H9 (cell line): ENCODE results near the gene CBR1. TPM values are rescaled to one million over a fixed set of nuclear protein-coding genes. Genes with fewer than 3 reads are reported as not detected.

Source experiments
- DNase-seq: peaks from one replicate; pipeline ENCODE4 v3.0.0-alpha.2; 2017
- H2AFZ ChIP-seq: one replicate; pipeline ENCODE4 v1.6.1; 2013; ENCODE audit warnings: mild to moderate bottlenecking, low read length, control low read depth, moderate library complexity
- H2AK5ac ChIP-seq: 2 replicates; pipeline ENCODE4 v1.6.1; 2013; ENCODE audit warnings: low read length, control low read depth, mixed read lengths; ENCODE audit not compliant: insufficient read length
- H2BK120ac ChIP-seq: one replicate; pipeline ENCODE4 v1.6.1; 2013; ENCODE audit warnings: low read depth, mild to moderate bottlenecking, low read length, control low read depth, inconsistent platforms; ENCODE audit not compliant: poor library complexity, severe bottlenecking
- H2BK12ac ChIP-seq: 2 replicates; pipeline ENCODE4 v1.6.1; 2013; ENCODE audit warnings: low read length, control low read depth, mixed read lengths, low read depth; ENCODE audit not compliant: insufficient read length
- H2BK15ac ChIP-seq: 2 replicates; pipeline ENCODE4 v1.6.1; 2013; ENCODE audit warnings: low read depth, low read length, control low read depth
- H2BK20ac ChIP-seq: one replicate; pipeline ENCODE4 v1.6.1; 2013; ENCODE audit warnings: low read depth, mild to moderate bottlenecking, low read length, control low read depth, inconsistent platforms; ENCODE audit not compliant: poor library complexity, severe bottlenecking
- H2BK5ac ChIP-seq: 2 replicates; pipeline ENCODE4 v1.6.1; 2013; ENCODE audit warnings: low read length, control low read depth, mixed read lengths; ENCODE audit not compliant: insufficient read length
- H3K14ac ChIP-seq: 2 replicates; pipeline ENCODE4 v1.6.1; 2013; ENCODE audit warnings: low read length, control low read depth; ENCODE audit not compliant: insufficient read depth
- H3K18ac ChIP-seq: 2 replicates; pipeline ENCODE4 v1.6.1; 2013; ENCODE audit warnings: low read depth, mild to moderate bottlenecking, mixed read lengths, low read length, control low read depth; ENCODE audit not compliant: insufficient read length
- H3K23ac ChIP-seq: 2 replicates; pipeline ENCODE4 v1.6.1; 2013; ENCODE audit warnings: low read length, control low read depth, mixed read lengths, low read depth; ENCODE audit not compliant: insufficient read length
- H3K23me2 ChIP-seq: 2 replicates; pipeline ENCODE4 v1.6.1; 2013; ENCODE audit warnings: low read depth, mild to moderate bottlenecking, mixed read lengths, low read length, control low read depth; ENCODE audit not compliant: insufficient read length, poor library complexity, severe bottlenecking
- H3K27ac ChIP-seq: 2 replicates; pipeline ENCODE4 v1.5.1; 2013; ENCODE audit warnings: low read length, control low read depth, mixed read lengths, low read depth; ENCODE audit not compliant: insufficient read length
- H3K27me3 ChIP-seq: 2 replicates; pipeline ENCODE4 v1.6.1; 2013; ENCODE audit warnings: low read length, control low read depth, inconsistent platforms; ENCODE audit not compliant: insufficient read depth
- H3K4ac ChIP-seq: 2 replicates; pipeline ENCODE4 v1.6.1; 2013; ENCODE audit warnings: low read depth, mild to moderate bottlenecking, control low read depth, inconsistent platforms, low read length, moderate library complexity
- H3K4me1 ChIP-seq: 2 replicates; pipeline ENCODE4 v1.6.1; 2013; ENCODE audit warnings: low read length, control low read depth, inconsistent platforms; ENCODE audit not compliant: insufficient read depth
- H3K4me2 ChIP-seq: 2 replicates; pipeline ENCODE4 v1.6.1; 2013; ENCODE audit warnings: low read length, control low read depth, mixed read lengths; ENCODE audit not compliant: insufficient read length, insufficient read depth
- H3K56ac ChIP-seq: 2 replicates; pipeline ENCODE4 v1.6.1; 2013; ENCODE audit warnings: low read depth, mild to moderate bottlenecking, mixed read lengths, low read length, control low read depth; ENCODE audit not compliant: insufficient read length
- H3K79me1 ChIP-seq: 2 replicates; pipeline ENCODE4 v1.6.1; 2013; ENCODE audit warnings: low read depth, mild to moderate bottlenecking, moderate library complexity, low read length, control low read depth, inconsistent platforms; ENCODE audit not compliant: insufficient read depth, poor library complexity, severe bottlenecking
- H3K79me2 ChIP-seq: 2 replicates; pipeline ENCODE4 v1.6.1; 2013; ENCODE audit warnings: low read length, control low read depth, inconsistent platforms; ENCODE audit not compliant: insufficient read depth
- H3K9ac ChIP-seq: 2 replicates; pipeline ENCODE4 v1.6.1; 2013; ENCODE audit warnings: low read length, control low read depth, mixed read lengths; ENCODE audit not compliant: insufficient read length; ENCODE audit errors: extremely low read depth
- H3K9me3 ChIP-seq: one replicate; pipeline ENCODE4 v1.6.1; 2013; ENCODE audit warnings: low read depth, low read length, inconsistent platforms; ENCODE audit not compliant: control insufficient read depth
- H3T11ph ChIP-seq: one replicate; pipeline ENCODE4 v1.6.1; 2013; ENCODE audit warnings: mild to moderate bottlenecking, low read length, control low read depth, inconsistent platforms
- H4K20me1 ChIP-seq: one replicate; pipeline ENCODE4 v1.6.1; 2013; ENCODE audit not compliant: control insufficient read depth, insufficient read length, insufficient read depth
- H4K5ac ChIP-seq: 2 replicates; pipeline ENCODE4 v1.6.1; 2013; ENCODE audit warnings: low read depth, mild to moderate bottlenecking, mixed read lengths, low read length, control low read depth; ENCODE audit not compliant: insufficient read length
- H4K8ac ChIP-seq: replicated peaks from 2 replicates; pipeline ENCODE4 v1.6.1; 2013; ENCODE audit warnings: low read length, control low read depth, mixed read lengths, low read depth; ENCODE audit not compliant: insufficient read length
- H4K91ac ChIP-seq: 2 replicates; pipeline ENCODE4 v1.6.1; 2013; ENCODE audit warnings: low read depth, mild to moderate bottlenecking, moderate library complexity, mixed read lengths, low read length, control low read depth; ENCODE audit not compliant: insufficient read length
- H3K27ac Mint-ChIP-seq, 3 experiments: 2 replicates in 2 of 3; 3 replicates in 1 of 3; pipeline ENCODE4 v1.8.0; 2020 to 2021; ENCODE audit warnings: mixed read lengths in 3 of 3, mild to moderate bottlenecking in 1 of 3, moderate library complexity in 1 of 3
- H3K27me3 Mint-ChIP-seq: 2 replicates; pipeline ENCODE4 v1.8.0; 2021; ENCODE audit warnings: low read depth, mild to moderate bottlenecking, moderate library complexity, mixed read lengths
- H3K36me3 Mint-ChIP-seq, 3 experiments: 2 replicates in 2 of 3; 3 replicates in 1 of 3; pipeline ENCODE4 v1.8.0; 2020 to 2021; ENCODE audit warnings: low read depth in 3 of 3, mixed read lengths in 3 of 3; ENCODE audit not compliant: insufficient read depth in 1 of 3
- H3K4me1 Mint-ChIP-seq, 2 experiments: 2 replicates each; pipeline ENCODE4 v1.8.0; 2020; ENCODE audit warnings: mixed read lengths in 2 of 2
- H3K4me3 Mint-ChIP-seq, 2 experiments: 2 replicates in 1 of 2; 3 replicates in 1 of 2; pipeline ENCODE4 v1.8.0; 2020 to 2021; ENCODE audit warnings: mild to moderate bottlenecking in 2 of 2, mixed read lengths in 2 of 2, moderate library complexity in 1 of 2
- H3K9me3 Mint-ChIP-seq, 2 experiments: 2 replicates in 1 of 2; 3 replicates in 1 of 2; pipeline ENCODE4 v1.8.0; 2020; ENCODE audit warnings: mild to moderate bottlenecking in 2 of 2, mixed read lengths in 2 of 2, moderate library complexity in 1 of 2
- WGBS: extraction: QIAGEN DNeasy Blood & Tissue Kit; methylation state at CpG from one replicate; pipeline ENCODE4 v1.1.7; 2013; ENCODE audit warnings: missing lambda C conversion rate, low lambda C conversion rate, mixed read lengths; ENCODE audit not compliant: insufficient read length; ENCODE audit errors: extremely low coverage; 5-methylcytosine and 5-hydroxymethylcytosine counted together
- total RNA-seq: library from RNA; stranded (reverse); gene quantifications from 2 replicates; pipeline ENCODE4 v1.2.1, GENCODE V29; 2021
- TF ChIP-seq, protein P1 (sequence below): fragments of 200-600 bp; sonication (generic); conservative IDR thresholded peaks from 3 replicates; pipeline ENCODE4 v1.8.0; 2021; ENCODE audit warnings: antibody characterized with exemption, mild to moderate bottlenecking

The CBR1 gene
- total RNA-seq, 1 experiment from 2014 or later, result 5.7 TPM

DNA sequence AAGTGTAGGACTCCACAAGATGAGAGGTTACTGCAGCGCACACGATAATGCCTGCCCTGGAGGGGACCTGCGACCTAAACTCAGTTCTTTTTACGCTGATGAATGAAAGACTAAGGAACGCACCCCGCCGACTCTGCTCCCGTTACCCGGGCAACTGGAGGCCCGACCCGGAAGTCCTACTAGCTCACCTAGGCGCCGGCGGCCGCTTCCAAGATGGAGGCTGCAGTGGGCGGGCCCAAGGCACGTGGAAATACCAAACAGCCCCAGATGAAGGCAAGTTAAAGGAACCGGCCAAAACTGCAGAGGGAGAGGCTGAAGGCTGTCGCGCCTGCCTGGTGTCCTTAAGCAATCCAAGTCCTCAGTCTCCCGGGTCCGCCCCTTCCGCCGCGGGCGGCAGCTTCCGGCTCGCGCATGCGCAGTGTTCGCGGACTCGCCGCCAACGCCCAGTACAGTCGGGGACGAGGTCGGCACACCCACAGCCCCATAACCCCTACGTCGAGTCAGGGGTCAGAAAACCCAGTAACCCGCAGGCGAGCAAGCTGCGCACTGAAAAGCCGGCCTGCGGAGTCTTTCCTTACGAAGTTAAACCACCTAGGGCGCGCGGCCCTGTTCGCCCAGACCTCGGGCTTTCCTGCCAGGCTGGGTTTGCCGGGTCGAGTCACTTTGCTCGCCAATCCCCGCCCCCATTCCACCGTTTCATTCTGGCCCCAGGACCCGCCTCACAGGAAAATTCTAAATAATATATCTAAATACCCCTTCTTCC is 9.5 kb upstream of the CBR1 start, which contains the start of gene SETD4:
Gene SETD4, minus strand, starts transcription at position 368 of the 763 bp plus-strand sequence. CDS start 1,638 bp downstream, outside the sequence.
- Histone ChIP-seq H4K20me1 (no peaks in the 10 kb centered on the region), H2BK120ac (peak within 1 kb of the TSS; percentile 53), H4K5ac (no peak within 1 kb of the TSS), H3K56ac (no peak within 1 kb of the TSS), H3K79me1 (no peaks in the 10 kb centered on the region), H2BK5ac (no peak within 1 kb of the TSS), H3K14ac (peak within 1 kb of the TSS; percentile 76), H3K79me2 (peaks cover 4% of the 10 kb centered on the region; the same call in 1 of the 2 replicates), H3K9me3 (no peaks in the 10 kb centered on the region), H3K4ac (no peak within 1 kb of the TSS), H3K27ac (peak within 1 kb of the TSS; percentile 73), H3T11ph (no peak within 1 kb of the TSS), H2BK20ac (no peak within 1 kb of the TSS), H3K18ac (peak within 1 kb of the TSS; percentile 85), H2AK5ac (no peak within 1 kb of the TSS), H3K9ac (peak within 1 kb of the TSS; percentile 63), H3K27me3 (no peaks in the 10 kb centered on the region), H4K91ac (no peak within 1 kb of the TSS), H2BK12ac (no peak within 1 kb of the TSS), H2AFZ (no peak within 1 kb of the TSS), H2BK15ac (no peak within 1 kb of the TSS), H3K4me1 (0 out of 2 replicates have a peak, but pooled peaks cover 3% of the 10 kb centered on the region), H3K4me2 (peak within 1 kb of the TSS; percentile 84), H3K23me2 (peaks cover 7% of the 10 kb centered on the region), H3K23ac (no peak within 1 kb of the TSS), H4K8ac (no peak within 1 kb of the TSS)
- TF ChIP-seq, protein P1, sequence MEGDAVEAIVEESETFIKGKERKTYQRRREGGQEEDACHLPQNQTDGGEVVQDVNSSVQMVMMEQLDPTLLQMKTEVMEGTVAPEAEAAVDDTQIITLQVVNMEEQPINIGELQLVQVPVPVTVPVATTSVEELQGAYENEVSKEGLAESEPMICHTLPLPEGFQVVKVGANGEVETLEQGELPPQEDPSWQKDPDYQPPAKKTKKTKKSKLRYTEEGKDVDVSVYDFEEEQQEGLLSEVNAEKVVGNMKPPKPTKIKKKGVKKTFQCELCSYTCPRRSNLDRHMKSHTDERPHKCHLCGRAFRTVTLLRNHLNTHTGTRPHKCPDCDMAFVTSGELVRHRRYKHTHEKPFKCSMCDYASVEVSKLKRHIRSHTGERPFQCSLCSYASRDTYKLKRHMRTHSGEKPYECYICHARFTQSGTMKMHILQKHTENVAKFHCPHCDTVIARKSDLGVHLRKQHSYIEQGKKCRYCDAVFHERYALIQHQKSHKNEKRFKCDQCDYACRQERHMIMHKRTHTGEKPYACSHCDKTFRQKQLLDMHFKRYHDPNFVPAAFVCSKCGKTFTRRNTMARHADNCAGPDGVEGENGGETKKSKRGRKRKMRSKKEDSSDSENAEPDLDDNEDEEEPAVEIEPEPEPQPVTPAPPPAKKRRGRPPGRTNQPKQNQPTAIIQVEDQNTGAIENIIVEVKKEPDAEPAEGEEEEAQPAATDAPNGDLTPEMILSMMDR, result no peak
- H3K27ac Mint-ChIP-seq, result peak within 1 kb of the TSS; percentile 87 to 97 (median 95)
- H3K4me3 Mint-ChIP-seq, result peak within 1 kb of the TSS; percentile 90 to 94
- H3K27me3 Mint-ChIP-seq, result no peaks in the 10 kb centered on the region; the same call in 1 of the 2 replicates
- DNase-seq, result peak; percentile 94
- peaks cover 20 to 25% of the 10 kb centered on the region in 2 experiments for H3K4me1 Mint-ChIP-seq
- H3K36me3 Mint-ChIP-seq, result peaks cover 30 to 35% (median 34%) of the 10 kb centered on the region in 3 experiments; a peak in 6 of 7 replicates
- no CpG with 5 or more reads among the region's 57 CpGs for WGBS
- no peaks in the 10 kb centered on the region; a peak in 1 of 5 replicates for H3K9me3 Mint-ChIP-seq
